H1 (cell line): ENCODE measurements around the gene LRRC8D. TPM values are rescaled to one million over a fixed set of nuclear protein-coding genes. Genes with fewer than 3 reads are reported as not detected.

Source experiments
- CTCF ChIA-PET: fragments of 300-600 bp; sonication (Branson Sonifier 250); formaldehyde crosslinking; loops from one replicate; lab custom pipeline; 2021; ENCODE audit not compliant: partially characterized antibody; lab: Charles Lee
- POLR2A ChIA-PET: fragments of 300-600 bp; sonication (Branson Sonifier 250); formaldehyde crosslinking; loops from one replicate; lab custom pipeline; 2021; ENCODE audit warnings: inconsistent platforms; ENCODE audit not compliant: partially characterized antibody; lab: Charles Lee
- DNase-seq, 2 experiments: peaks; one replicate each; pipeline versions ENCODE4 v3.0.0 to v3.0.0-alpha.2; 2010 to 2022; ENCODE audit warnings: low spot score in 2 of 2, low read depth in 1 of 2, mixed read lengths in 1 of 2
- FAIRE-seq: peaks from 2 replicates; lab custom pipeline; 2011; peaks lifted over from hg19 to GRCh38; lab: Jason Lieb, UNC
- H2AFZ ChIP-seq: 2 replicates; pipeline ENCODE4 v1.8.1; 2012; ENCODE audit warnings: low read length, inconsistent platforms
- H2AK5ac ChIP-seq: 2 replicates; pipeline ENCODE4 v1.6.1; 2013; ENCODE audit warnings: low read depth, low read length
- H2BK120ac ChIP-seq: replicated peaks from 2 replicates; pipeline ENCODE3; 2013; ENCODE audit warnings: low read depth, low read length, inconsistent platforms
- H2BK12ac ChIP-seq: 2 replicates; pipeline ENCODE4 v1.6.1; 2013; ENCODE audit warnings: low read depth, low read length
- H2BK15ac ChIP-seq: 2 replicates; pipeline ENCODE4 v1.6.1; 2013; ENCODE audit warnings: low read length
- H2BK20ac ChIP-seq: 2 replicates; pipeline ENCODE4 v1.6.1; 2013; ENCODE audit warnings: low read length
- H2BK5ac ChIP-seq: 2 replicates; pipeline ENCODE4 v1.6.1; 2013; ENCODE audit warnings: low read depth, low read length
- H3K14ac ChIP-seq: 2 replicates; pipeline ENCODE4 v1.6.1; 2013; ENCODE audit warnings: inconsistent platforms; ENCODE audit not compliant: insufficient read length
- H3K18ac ChIP-seq: 2 replicates; pipeline ENCODE4 v1.6.1; 2013; ENCODE audit warnings: low read length; ENCODE audit errors: extremely low read depth
- H3K23ac ChIP-seq: 2 replicates; pipeline ENCODE4 v1.6.1; 2013; ENCODE audit warnings: inconsistent platforms; ENCODE audit not compliant: insufficient read length
- H3K23me2 ChIP-seq: 2 replicates; pipeline ENCODE4 v1.6.1; 2013; ENCODE audit warnings: low read depth, low read length
- H3K27ac ChIP-seq: 2 replicates; pipeline ENCODE4 v1.6.1; 2011; ENCODE audit warnings: low read depth, low read length, inconsistent platforms
- H3K27me3 ChIP-seq, 4 experiments: replicated peaks in 1 of 4; 1 replicate in 1 of 4; 2 replicates in 3 of 4; pipeline versions ENCODE4 v1.6.1 to v1.8.1; 2011 to 2013; ENCODE audit warnings: low read length in 3 of 4, mild to moderate bottlenecking in 3 of 4, inconsistent platforms in 2 of 4, mixed read lengths in 2 of 4, moderate library complexity in 1 of 4; ENCODE audit not compliant: control insufficient read depth in 3 of 4, insufficient read depth in 3 of 4; ENCODE audit errors: extremely low read depth in 1 of 4
- H3K36me3 ChIP-seq, 4 experiments: 2 replicates each; pipeline versions ENCODE4 v1.6.1 to v1.8.1; 2011 to 2013; ENCODE audit warnings: mild to moderate bottlenecking in 4 of 4, low read length in 3 of 4, moderate library complexity in 2 of 4, control low read depth in 1 of 4, inconsistent platforms in 1 of 4; ENCODE audit not compliant: insufficient read depth in 4 of 4, control insufficient read depth in 2 of 4
- H3K4ac ChIP-seq: replicated peaks from 2 replicates; pipeline ENCODE3; 2013; ENCODE audit warnings: low read length, low read depth, mixed read lengths, inconsistent platforms; ENCODE audit not compliant: insufficient read length
- H3K4me1 ChIP-seq, 4 experiments: replicated peaks in 1 of 4; 1 replicate in 1 of 4; 2 replicates in 3 of 4; pipeline versions ENCODE4 v1.6.1 to v1.8.1; 2011 to 2013; ENCODE audit warnings: low read length in 3 of 4, inconsistent platforms in 2 of 4, mixed read lengths in 1 of 4; ENCODE audit not compliant: insufficient read depth in 4 of 4, control insufficient read depth in 3 of 4
- H3K4me2 ChIP-seq, 2 experiments: 2 replicates each; pipeline versions ENCODE4 v1.6.1 to v1.8.1; 2011 to 2013; ENCODE audit warnings: low read depth in 2 of 2, low read length in 2 of 2, control low read depth in 1 of 2, inconsistent platforms in 1 of 2, mild to moderate bottlenecking in 1 of 2; ENCODE audit not compliant: insufficient read depth in 1 of 2
- H3K4me3 ChIP-seq, 4 experiments: fragments of 200-600, 300-600 bp in 1 of 4; sonication (generic), shearing (Covaris generic), sonication (Bioruptor Twin) in 1 of 4; 2 replicates each; pipeline versions ENCODE4 v1.5.1 to v1.8.1; 2011 to 2016; ENCODE audit warnings: low read length in 4 of 4, low read depth in 3 of 4, control low read depth in 2 of 4, inconsistent platforms in 2 of 4, mild to moderate bottlenecking in 2 of 4, mixed read lengths in 1 of 4, moderate library complexity in 1 of 4; ENCODE audit not compliant: insufficient read depth in 2 of 4; ENCODE audit errors: extremely low read depth in 1 of 4
- H3K56ac ChIP-seq: replicated peaks from 2 replicates; pipeline ENCODE3; 2013; ENCODE audit warnings: low read depth, mild to moderate bottlenecking, mixed read lengths, low read length, inconsistent platforms; ENCODE audit not compliant: insufficient read length
- H3K79me1 ChIP-seq: 2 replicates; pipeline ENCODE4 v1.6.1; 2013; ENCODE audit warnings: low read depth, low read length, control low read depth
- H3K79me2 ChIP-seq, 2 experiments: 2 replicates each; pipeline versions ENCODE4 v1.6.1 to v1.8.1; 2012 to 2013; ENCODE audit warnings: low read length in 2 of 2, mild to moderate bottlenecking in 2 of 2, inconsistent platforms in 1 of 2; ENCODE audit not compliant: insufficient read depth in 2 of 2, control insufficient read depth in 1 of 2
- H3K9ac ChIP-seq, 4 experiments: replicated peaks in 1 of 4; 1 replicate in 1 of 4; 2 replicates in 3 of 4; pipeline versions ENCODE4 v1.6.1 to v1.8.1; 2011 to 2013; ENCODE audit warnings: low read depth in 3 of 4, low read length in 3 of 4, control low read depth in 2 of 4, mild to moderate bottlenecking in 2 of 4, moderate library complexity in 2 of 4, inconsistent platforms in 1 of 4; ENCODE audit errors: extremely low read depth in 1 of 4
- H3K9me3 ChIP-seq, 2 experiments: 2 replicates each; pipeline versions ENCODE4 v1.6.1 to v1.8.1; 2012 to 2013; ENCODE audit warnings: mild to moderate bottlenecking in 2 of 2, moderate library complexity in 2 of 2, control low read depth in 1 of 2, inconsistent platforms in 1 of 2, low read depth in 1 of 2, low read length in 1 of 2, mixed read lengths in 1 of 2; ENCODE audit not compliant: insufficient read depth in 2 of 2
- H4K20me1 ChIP-seq, 2 experiments: replicated peaks in 1 of 2; 2 replicates each; pipeline versions ENCODE3 to v1.8.1; 2011 to 2013; ENCODE audit warnings: inconsistent platforms in 2 of 2, low read length in 2 of 2, mild to moderate bottlenecking in 1 of 2; ENCODE audit not compliant: insufficient read depth in 2 of 2, control insufficient read depth in 1 of 2
- H4K5ac ChIP-seq: 2 replicates; pipeline ENCODE4 v1.6.1; 2013; ENCODE audit warnings: low read length, low read depth, mixed read lengths, inconsistent platforms; ENCODE audit not compliant: insufficient read length
- H4K8ac ChIP-seq: 2 replicates; pipeline ENCODE4 v1.8.0; 2013; ENCODE audit warnings: mild to moderate bottlenecking, moderate library complexity, low read length, inconsistent platforms; ENCODE audit not compliant: insufficient read depth; ENCODE audit errors: extremely low read depth
- H4K91ac ChIP-seq: replicated peaks from 2 replicates; pipeline ENCODE3; 2013; ENCODE audit warnings: low read length, mixed read lengths, inconsistent platforms; ENCODE audit not compliant: insufficient read length
- BRCA1 ChIP-seq: IDR thresholded peaks from 2 replicates; pipeline ENCODE4 v1.6.1; 2012; ENCODE audit warnings: low read depth, low read length, improper control_type of control experiment
- E2F6 ChIP-seq: IDR thresholded peaks from 2 replicates; pipeline ENCODE4 v1.6.1; 2012; ENCODE audit warnings: inconsistent platforms
- EGR1 ChIP-seq: IDR thresholded peaks from 2 replicates; pipeline ENCODE4 v1.6.1; 2011; ENCODE audit warnings: low read depth, low read length, borderline replicate concordance
- EZH2 ChIP-seq: fragments of 200-600 bp; sonication (generic); IDR thresholded peaks from 2 replicates; pipeline ENCODE4 v1.7.1; 2012; ENCODE audit warnings: low read depth, mild to moderate bottlenecking, moderate library complexity, low read length, inconsistent platforms; ENCODE audit not compliant: severe bottlenecking
- KDM1A ChIP-seq: fragments of 200-600, 300-600 bp; sonication (generic); IDR thresholded peaks from 2 replicates; pipeline ENCODE4 v1.7.1; 2016; ENCODE audit warnings: mild to moderate bottlenecking, low read length, borderline replicate concordance
- MAFK ChIP-seq: IDR thresholded peaks from 2 replicates; pipeline ENCODE4 v1.6.1; 2012; ENCODE audit warnings: low read depth, mild to moderate bottlenecking, improper control_type of control experiment, low read length
- RXRA ChIP-seq: IDR thresholded peaks from 2 replicates; pipeline ENCODE4 v1.6.1; 2011; ENCODE audit warnings: low read depth, mild to moderate bottlenecking, low read length, moderate library complexity; ENCODE audit not compliant: insufficient read depth
- SAP30 ChIP-seq: fragments of 300-600 bp; sonication (generic); IDR thresholded peaks from 2 replicates; pipeline ENCODE4 v1.7.1; 2012; ENCODE audit warnings: low read length, moderate library complexity, mild to moderate bottlenecking, inconsistent platforms; ENCODE audit not compliant: insufficient read depth, insufficient replicate concordance
- SIRT6 ChIP-seq: IDR thresholded peaks from one replicate; pipeline ENCODE4 v1.7.1; 2012; ENCODE audit warnings: low read length, inconsistent platforms
- TAF1 ChIP-seq: IDR thresholded peaks from 2 replicates; pipeline ENCODE4 v1.6.1; 2011; ENCODE audit warnings: mild to moderate bottlenecking, low read depth, low read length
- TEAD4 ChIP-seq: IDR thresholded peaks from 2 replicates; pipeline ENCODE4 v1.6.1; 2012; ENCODE audit warnings: low read depth, low read length, inconsistent platforms, mixed read lengths
- WGBS, 2 experiments: shearing (Covaris generic) in 1 of 2; methylation state at CpG; one replicate each; pipeline versions ENCODE4 v1.1.6 to v1.1.7; 2013 to 2015; ENCODE audit warnings: low lambda C conversion rate in 2 of 2, mixed read lengths in 2 of 2, inconsistent platforms in 1 of 2, low coverage in 1 of 2, missing lambda C conversion rate in 1 of 2; ENCODE audit not compliant: insufficient replicate concordance in 2 of 2, insufficient coverage in 1 of 2, insufficient read length in 1 of 2; ENCODE audit errors: extremely low coverage in 1 of 2, missing lambda C conversion rate in 1 of 2; 5-methylcytosine and 5-hydroxymethylcytosine counted together
- polyA plus RNA-seq, 7 experiments: library from polyadenylated mRNA; depleted of rRNA in 3 of 7; stranded (reverse) in 5 of 7; unstranded in 2 of 7; fragments of >200 nt in 5 of 7; fragments of 200-250 nt in 2 of 7; gene quantifications; 1 replicate in 5 of 7; 2 replicates in 1 of 7; 4 replicates in 1 of 7; pipeline versions ENCODE4 v1.2.1 to v1.2.3, GENCODE V29; 2011 to 2013; ENCODE audit warnings: missing spikeins in 2 of 7, mixed read lengths in 2 of 7
- total RNA-seq: library from RNA; stranded (reverse); fragmentation: NEBNext Ultra II Directional; extraction: Animal tissue kit (Norgen Biotek cat#: 25700); gene quantifications from 2 replicates; pipeline ENCODE4 v1.2.1, GENCODE V29; 2021

The LRRC8D gene
- total and polyA plus RNA-seq, 2 of the 8 experiments (the other 6 are each of a cell fraction or from before 2014, with no cell fraction given), result 42.0 to 58.5 TPM

- Histone ChIP-seq H3K56ac (no peak overlapping the region), H3K79me1 (no peaks in the 10 kb centered on the region), H4K5ac (no peak overlapping the region), H2BK15ac (no peak overlapping the region), H4K20me1 (no peaks in the 10 kb centered on the region), H3K9me3 (no peaks in the 10 kb centered on the region), H3K4me2 (no peak overlapping the region), H4K8ac (no peak overlapping the region), H3K4ac (no peak overlapping the region), H2BK20ac (no peak overlapping the region), H3K79me2 (no peaks in the 10 kb centered on the region), H2AK5ac (no peak overlapping the region), H3K14ac (no peak overlapping the region), H3K4me3 (no peak overlapping the region), H2BK5ac (no peak overlapping the region), H3K9ac (no peak overlapping the region; a peak in 1 of 7 replicates), H4K91ac (no peak overlapping the region), H3K23me2 (peaks cover 2% of the 10 kb centered on the region; the same call in 1 of the 2 replicates), H3K4me1 (peaks cover 3 to 18% (median 16%) of the 10 kb centered on the region in 4 experiments; a peak in 4 of 7 replicates), H2BK12ac (no peak overlapping the region), H3K18ac (no peak overlapping the region), H3K27ac (no peak overlapping the region), H3K23ac (no peak overlapping the region), H2AFZ (no peak overlapping the region), H3K36me3 (no peaks in the 10 kb centered on the region), H2BK120ac (no peak overlapping the region), H3K27me3 (no peaks in the 10 kb centered on the region; a peak in 1 of 7 replicates)
- 84% methylated on average over 5 of the region's 5 CpGs; no CpG with 5 or more reads in 1 of the 2 experiments for WGBS, 2 experiments
- FAIRE-seq, result no peak
- ChIA-PET POLR2A (interaction anchor here (0.7 to 1.8 kb wide), 6 partner anchors 10 to 123 kb away, joined by 3 to 9 read pairs (median 4); partner anchors contain the start of gene LRRC8D), CTCF (interaction anchor here (0.6 to 3.3 kb wide), 7 partner anchors 9 to 171 kb away, joined by 3 to 10 read pairs (median 3); no protein-coding TSS in a partner anchor)
- DNase-seq, result no peak
- no peak for TF ChIP-seq RXRA
- no peak for TF ChIP-seq TEAD4
- TF ChIP-seq SAP30, result no peak
- TF ChIP-seq EZH2, result no peak
- TF ChIP-seq TAF1, result no peak
- TF ChIP-seq KDM1A, result no peak
- no peak for TF ChIP-seq EGR1
- TF ChIP-seq BRCA1, result no peak
- no peak for TF ChIP-seq SIRT6
- TF ChIP-seq MAFK, result no peak
- TF ChIP-seq E2F6, result no peak
Observed at GRCh38 chr1:89943846-89944781, 123.3 kb downstream of the LRRC8D start.
